Omental fat pad (tissue), 4 donors: Measurements from ENCODE around the gene ZFYVE26. TPM values are rescaled to one million over a fixed set of nuclear protein-coding genes. Genes with fewer than 3 reads are reported as not detected.

Experiments
- ATAC-seq: fragments of 150-250 bp; one replicate; pipeline ENCODE4 v1.9.1; 2016; ENCODE audit warnings: mild to moderate bottlenecking, moderate library complexity; ENCODE audit not compliant: low FRiP score
- DNase-seq: peaks from one replicate; pipeline ENCODE4 v3.0.0-alpha.2; 2019; ENCODE audit warnings: low spot score
- total RNA-seq, 4 donors: library from RNA; depleted of rRNA; stranded (reverse); fragments of >200 nt; gene quantifications; one replicate each; pipeline ENCODE4 v1.1.0, GENCODE V29; 2016
- TF ChIP-seq, protein P1 (sequence below), 3 donors: fragments of 450-650 bp; IDR thresholded peaks; one replicate each; pipeline ENCODE4 v1.5.1; 2016 to 2017; ENCODE audit warnings: antibody characterized with exemption in 3 of 3, mild to moderate bottlenecking in 3 of 3, moderate library complexity in 2 of 3

ZFYVE26 gene
- total RNA-seq, 4 donors from 2014 or later = 24.1 to 33.7 (median 25.0) TPM

DNA sequence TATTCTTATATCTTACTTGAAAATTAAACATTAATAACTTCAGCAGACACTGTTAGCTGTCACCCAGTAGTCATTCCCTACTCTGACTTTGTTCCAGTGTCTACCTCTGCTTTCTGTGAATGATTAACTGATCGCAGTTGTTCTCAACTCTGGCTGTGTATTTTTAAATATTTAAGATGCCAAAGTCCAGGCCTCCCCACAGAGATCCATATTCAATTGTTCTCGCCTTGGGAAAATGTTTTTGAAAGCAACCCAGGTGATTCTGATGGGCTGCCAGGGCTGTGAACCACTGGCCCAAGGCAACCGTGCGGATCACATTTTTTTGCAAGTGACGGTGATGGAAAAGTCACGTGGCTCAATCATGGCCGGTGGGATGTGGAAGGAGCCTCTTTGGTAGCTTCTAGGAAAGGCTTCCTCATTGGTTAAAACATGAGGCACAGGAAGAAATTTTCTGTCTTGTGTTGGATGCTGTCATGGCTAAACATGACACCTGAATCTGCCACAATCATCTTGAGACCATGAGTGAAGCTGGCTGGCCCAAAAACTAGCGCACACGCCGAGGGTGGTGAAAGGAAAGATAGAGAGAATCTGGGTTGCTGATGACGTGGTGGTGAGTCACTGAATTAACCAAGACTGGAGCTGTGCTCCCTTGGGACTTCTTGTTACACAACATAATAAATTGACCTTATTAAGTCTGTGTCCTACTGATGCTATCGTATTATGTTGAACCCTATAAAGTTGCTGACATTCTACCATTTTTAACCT is 77.5 kb downstream of the ZFYVE26 start:
- peak; percentile 53 for DNase-seq
- TF ChIP-seq, protein P1, sequence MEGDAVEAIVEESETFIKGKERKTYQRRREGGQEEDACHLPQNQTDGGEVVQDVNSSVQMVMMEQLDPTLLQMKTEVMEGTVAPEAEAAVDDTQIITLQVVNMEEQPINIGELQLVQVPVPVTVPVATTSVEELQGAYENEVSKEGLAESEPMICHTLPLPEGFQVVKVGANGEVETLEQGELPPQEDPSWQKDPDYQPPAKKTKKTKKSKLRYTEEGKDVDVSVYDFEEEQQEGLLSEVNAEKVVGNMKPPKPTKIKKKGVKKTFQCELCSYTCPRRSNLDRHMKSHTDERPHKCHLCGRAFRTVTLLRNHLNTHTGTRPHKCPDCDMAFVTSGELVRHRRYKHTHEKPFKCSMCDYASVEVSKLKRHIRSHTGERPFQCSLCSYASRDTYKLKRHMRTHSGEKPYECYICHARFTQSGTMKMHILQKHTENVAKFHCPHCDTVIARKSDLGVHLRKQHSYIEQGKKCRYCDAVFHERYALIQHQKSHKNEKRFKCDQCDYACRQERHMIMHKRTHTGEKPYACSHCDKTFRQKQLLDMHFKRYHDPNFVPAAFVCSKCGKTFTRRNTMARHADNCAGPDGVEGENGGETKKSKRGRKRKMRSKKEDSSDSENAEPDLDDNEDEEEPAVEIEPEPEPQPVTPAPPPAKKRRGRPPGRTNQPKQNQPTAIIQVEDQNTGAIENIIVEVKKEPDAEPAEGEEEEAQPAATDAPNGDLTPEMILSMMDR (IDR thresholded peaks at IDR 0.05) = no peak

GRCh38 chr14:67736771-67737170 is 79.6 kb downstream of the ZFYVE26 start:
- ATAC-seq (no peak), DNase-seq (no peak)
- TF ChIP-seq, protein P1 (IDR thresholded peaks at IDR 0.05) = no peak

More for the DNA sequence above, 77.5 kb downstream of the ZFYVE26 start:
- ATAC-seq = peak; percentile 75

- ATAC-seq = no peak
- no peak for DNase-seq
- TF ChIP-seq, protein P1 (IDR thresholded peaks at IDR 0.05) = no peak
Measured at GRCh38 chr14:67735336-67736147, 80.8 kb downstream of the ZFYVE26 start.

DNA sequence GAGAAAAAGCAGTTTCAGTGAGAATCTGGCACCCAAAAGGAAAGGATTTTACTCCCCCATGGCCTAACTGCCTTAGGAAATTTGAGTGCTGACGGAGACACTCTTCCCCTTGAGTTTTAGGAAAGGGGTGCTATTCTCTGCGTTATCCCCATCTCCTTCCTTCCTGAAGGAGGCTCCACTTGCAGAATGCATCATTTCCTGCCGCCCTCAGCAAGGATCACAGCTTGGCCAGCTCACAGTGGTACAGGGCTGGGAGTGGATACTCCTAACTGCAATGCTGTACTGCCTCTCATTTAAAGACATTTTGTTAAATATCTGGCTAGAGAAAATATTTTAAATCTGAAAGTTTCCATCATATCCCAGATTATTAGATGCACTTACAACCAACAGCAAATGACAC is 81.7 kb downstream of the ZFYVE26 start:
- no peak for DNase-seq
- TF ChIP-seq, protein P1 (IDR thresholded peaks at IDR 0.05) = no peak
- no peak for ATAC-seq

DNA sequence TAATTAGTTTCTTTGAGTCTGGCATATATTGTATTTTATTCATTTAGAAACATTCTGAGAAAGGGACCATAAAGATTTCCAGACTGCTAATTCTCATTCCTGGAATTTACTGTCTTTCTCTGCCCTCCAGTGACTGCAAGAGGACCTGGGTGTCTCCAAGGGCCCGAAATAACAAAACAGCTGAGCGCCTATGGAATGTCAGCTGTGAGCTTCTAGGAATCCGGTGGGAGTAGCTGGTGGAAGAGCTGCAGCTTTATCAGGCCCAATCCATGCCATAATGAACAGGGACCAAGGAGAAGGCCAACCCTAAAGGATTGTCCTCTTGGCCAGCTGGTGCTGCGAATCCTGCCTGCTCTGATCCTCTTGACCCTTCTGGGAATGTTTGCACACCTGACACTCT is 82.8 kb downstream of the ZFYVE26 start:
- TF ChIP-seq, protein P1 (IDR thresholded peaks at IDR 0.05) = no peak
- DNase-seq (no peak), ATAC-seq (no peak)

DNA sequence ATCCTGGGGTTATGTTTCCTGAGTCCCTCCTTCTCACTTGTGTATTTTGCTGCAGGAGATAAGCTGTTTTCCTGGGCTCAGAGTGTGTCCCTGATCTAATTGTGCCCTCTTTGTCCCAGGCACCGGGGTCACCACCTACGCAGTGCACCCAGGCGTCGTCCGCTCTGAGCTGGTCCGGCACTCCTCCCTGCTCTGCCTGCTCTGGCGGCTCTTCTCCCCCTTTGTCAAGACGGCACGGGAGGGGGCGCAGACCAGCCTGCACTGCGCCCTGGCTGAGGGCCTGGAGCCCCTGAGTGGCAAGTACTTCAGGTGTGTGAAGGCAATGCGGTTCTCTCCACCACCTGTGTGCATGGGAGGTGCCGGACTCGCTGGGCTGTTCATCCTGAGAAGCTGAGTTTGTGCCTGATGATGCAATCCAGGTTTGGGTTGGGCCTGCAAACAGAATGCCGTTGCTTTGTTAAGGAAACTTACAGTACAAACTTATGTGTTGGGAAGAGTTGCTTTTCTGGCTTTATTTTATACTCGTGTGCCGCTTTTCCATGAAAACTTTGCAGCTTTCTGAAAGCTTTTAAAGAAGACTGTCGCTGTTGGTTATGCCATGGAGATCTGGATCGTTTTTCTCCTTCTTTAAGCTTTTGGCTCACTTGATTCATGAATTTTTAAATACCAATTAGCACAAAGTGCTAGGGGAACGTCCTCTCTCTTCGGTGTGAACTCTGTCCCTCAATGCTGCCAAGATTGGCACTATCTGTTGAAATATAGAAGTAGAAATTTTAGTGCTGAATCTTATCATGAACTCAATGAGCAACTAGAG is 87.1 kb downstream of the ZFYVE26 start:
- no peak for ATAC-seq

More for the DNA sequence above, 87.1 kb downstream of the ZFYVE26 start:
- no peak for DNase-seq
- TF ChIP-seq, protein P1 (IDR thresholded peaks at IDR 0.05) = no peak
